ENCODE measurements around the gene ELAC2. TPM values are rescaled to one million over a fixed set of nuclear protein-coding genes. Genes with fewer than 3 reads are reported as not detected.

The ELAC2 gene
- total RNA-seq, 2 experiments from 2014 or later, result 57.4 to 60.2 TPM

- peaks cover 5% of the 10 kb centered on the region for H3K36me3 Mint-ChIP-seq
- no peaks in the 10 kb centered on the region for H3K27me3 Mint-ChIP-seq
- ATAC-seq (ENCODE audit: low read depth), result no peak
- POLR2A ChIA-PET, result no interaction called here
- H3K4me3 Mint-ChIP-seq, result no peak overlapping the region
- no peaks in the 10 kb centered on the region for H3K4me1 Mint-ChIP-seq
- DNase-seq, result no peak
- H3K27ac Mint-ChIP-seq, result no peak overlapping the region
- no peaks in the 10 kb centered on the region for H3K9me3 Mint-ChIP-seq
These were observed 13.5 kb downstream of the ELAC2 start for GRCh38 chr17:13004336-13004735.

DNA sequence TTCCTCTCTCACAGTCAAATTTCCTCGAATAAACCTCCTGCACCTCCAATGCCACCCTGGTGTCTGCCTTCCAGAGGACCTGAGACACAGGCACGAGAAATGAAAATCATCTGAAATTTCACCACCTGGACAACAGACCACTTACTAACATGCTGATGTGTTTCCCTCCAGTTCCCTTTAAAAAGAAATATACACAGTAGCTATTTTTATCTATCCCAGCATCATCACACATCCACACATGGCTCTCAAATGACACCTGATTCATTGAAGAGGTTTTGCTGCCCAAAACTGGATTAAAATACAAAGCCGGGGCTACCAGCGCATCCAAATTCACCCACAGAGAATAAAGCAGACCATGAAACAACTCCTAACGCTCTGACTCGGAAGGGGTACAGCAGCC is 13.9 kb downstream of the ELAC2 start:
- DNase-seq, result no peak
- H3K27ac Mint-ChIP-seq, result no peak overlapping the region
- H3K4me1 Mint-ChIP-seq, result no peaks in the 10 kb centered on the region
- no peak for ATAC-seq (ENCODE audit: low read depth)
- H3K4me3 Mint-ChIP-seq, result no peak overlapping the region
- POLR2A ChIA-PET, result no interaction called here
- H3K27me3 Mint-ChIP-seq, result no peaks in the 10 kb centered on the region
- H3K9me3 Mint-ChIP-seq, result no peaks in the 10 kb centered on the region
- peaks cover 5% of the 10 kb centered on the region for H3K36me3 Mint-ChIP-seq

DNA sequence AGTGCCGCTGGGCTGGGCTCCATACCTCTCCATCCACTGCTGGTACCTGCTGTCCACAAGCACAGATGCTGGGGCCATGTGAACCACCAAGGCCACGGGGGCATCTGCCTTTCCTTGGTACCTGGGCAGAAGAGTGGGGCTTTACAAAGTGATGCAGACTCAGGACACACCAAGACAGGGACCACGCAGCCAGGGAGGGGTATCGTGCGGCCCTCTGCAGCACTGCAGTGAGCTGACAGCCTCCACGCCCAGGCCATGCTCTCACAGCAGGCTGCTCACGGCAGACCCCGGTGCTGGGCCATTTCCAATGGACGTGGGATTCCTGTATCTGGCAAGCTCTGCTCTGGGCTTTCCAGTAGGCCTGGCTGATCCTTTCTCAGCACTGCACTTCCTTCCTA is 14.4 kb downstream of the ELAC2 start:
- POLR2A ChIA-PET, result no interaction called here
- H3K27me3 Mint-ChIP-seq, result no peaks in the 10 kb centered on the region
- H3K9me3 Mint-ChIP-seq, result no peaks in the 10 kb centered on the region
- no peaks in the 10 kb centered on the region for H3K4me1 Mint-ChIP-seq
- H3K36me3 Mint-ChIP-seq, result peaks cover 3% of the 10 kb centered on the region
- DNase-seq (no peak), ATAC-seq (ENCODE audit: low read depth) (no peak)
- H3K4me3 Mint-ChIP-seq, result no peak overlapping the region
- H3K27ac Mint-ChIP-seq, result no peak overlapping the region

GRCh38 chr17:13002761-13003453 is 14.9 kb downstream of the ELAC2 start:
- ATAC-seq (ENCODE audit: low read depth), result no peak
- no peaks in the 10 kb centered on the region for H3K4me1 Mint-ChIP-seq
- POLR2A ChIA-PET, result no interaction called here
- H3K27me3 Mint-ChIP-seq, result no peaks in the 10 kb centered on the region
- H3K4me3 Mint-ChIP-seq, result no peak overlapping the region
- no peaks in the 10 kb centered on the region for H3K9me3 Mint-ChIP-seq
- H3K36me3 Mint-ChIP-seq, result peaks cover 1% of the 10 kb centered on the region
- H3K27ac Mint-ChIP-seq, result no peak overlapping the region
- DNase-seq, result peak; percentile 45

DNA sequence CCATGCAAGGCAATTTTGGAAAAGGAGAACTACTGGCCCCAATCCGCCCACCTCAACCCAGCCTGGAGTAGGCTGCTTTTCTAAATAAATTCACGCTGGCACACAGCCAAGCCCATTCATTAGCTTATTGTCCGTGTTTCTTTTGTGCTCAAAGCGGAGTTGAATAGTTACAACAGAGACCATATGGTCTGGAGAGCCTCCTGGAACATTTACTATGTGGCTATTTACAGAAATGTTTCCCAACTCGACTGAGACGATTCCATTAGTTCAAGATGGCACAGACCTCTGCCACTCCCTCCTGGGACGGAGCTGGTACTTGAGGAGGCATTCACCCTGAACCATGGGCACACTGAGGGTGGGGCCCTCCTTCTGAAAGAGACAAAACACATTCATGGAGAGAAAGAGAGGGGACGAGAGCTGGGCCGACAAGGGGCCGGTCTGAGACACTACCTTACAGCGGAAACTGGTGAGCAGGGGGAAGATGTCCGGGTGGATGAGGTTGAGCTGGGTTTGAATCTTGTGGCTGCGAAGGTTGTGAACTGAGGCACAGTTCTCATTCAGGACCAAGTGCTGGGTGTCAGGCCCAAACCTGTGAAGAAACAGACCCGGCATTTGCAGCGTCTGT is 15.7 kb downstream of the ELAC2 start:
- no peak for ATAC-seq (ENCODE audit: low read depth)
- Mint-ChIP-seq H3K27me3 (no peaks in the 10 kb centered on the region), H3K27ac (no peak overlapping the region), H3K4me3 (no peak overlapping the region), H3K4me1 (no peaks in the 10 kb centered on the region), H3K9me3 (no peaks in the 10 kb centered on the region), H3K36me3 (peaks cover 5% of the 10 kb centered on the region)
- POLR2A ChIA-PET, result no interaction called here
- DNase-seq, result no peak

GRCh38 chr17:13000561-13000960 is 17.3 kb downstream of the ELAC2 start:
- no peak overlapping the region for H3K4me3 Mint-ChIP-seq
- H3K27me3 Mint-ChIP-seq, result no peaks in the 10 kb centered on the region
- ATAC-seq (ENCODE audit: low read depth) (no peak), DNase-seq (no peak)
- POLR2A ChIA-PET, result no interaction called here
- H3K27ac Mint-ChIP-seq, result no peak overlapping the region
- peaks cover 3% of the 10 kb centered on the region for H3K36me3 Mint-ChIP-seq
- no peaks in the 10 kb centered on the region for H3K9me3 Mint-ChIP-seq
- H3K4me1 Mint-ChIP-seq, result no peaks in the 10 kb centered on the region

- H3K27me3 Mint-ChIP-seq, result no peaks in the 10 kb centered on the region
- no peak overlapping the region for H3K27ac Mint-ChIP-seq
- H3K4me3 Mint-ChIP-seq, result no peak overlapping the region
- H3K4me1 Mint-ChIP-seq, result no peaks in the 10 kb centered on the region
- POLR2A ChIA-PET, result no interaction called here
- H3K36me3 Mint-ChIP-seq, result peaks cover 8% of the 10 kb centered on the region
- ATAC-seq (ENCODE audit: low read depth) (no peak), DNase-seq (no peak)
- no peaks in the 10 kb centered on the region for H3K9me3 Mint-ChIP-seq
These were observed 19.0 kb downstream of the ELAC2 start for GRCh38 chr17:12998874-12999273.

DNA sequence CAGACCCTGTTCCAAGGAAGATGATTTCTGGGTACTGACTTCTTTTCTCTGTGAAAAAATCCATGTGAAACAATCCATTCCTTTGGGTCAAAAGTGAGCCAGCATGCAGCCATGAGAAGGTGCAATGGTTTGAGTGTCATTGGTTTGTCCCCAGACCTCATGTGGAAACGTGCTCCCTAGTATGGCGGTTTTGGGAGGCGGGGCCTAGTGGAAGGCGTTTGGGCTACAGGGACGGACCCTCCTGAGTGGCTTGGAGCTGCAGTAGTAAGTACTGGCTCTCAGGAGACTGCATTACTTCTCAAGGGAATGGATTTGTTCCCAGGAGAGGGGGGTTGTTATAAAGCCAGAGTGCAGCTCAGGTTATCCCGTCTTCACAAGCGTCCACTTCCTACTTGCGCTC is 19.4 kb downstream of the ELAC2 start:
- H3K27me3 Mint-ChIP-seq, result no peaks in the 10 kb centered on the region
- no peak for DNase-seq
- no peak overlapping the region for H3K4me3 Mint-ChIP-seq
- POLR2A ChIA-PET, result no interaction called here
- H3K36me3 Mint-ChIP-seq, result peaks cover 8% of the 10 kb centered on the region
- no peak for ATAC-seq (ENCODE audit: low read depth)
- H3K27ac Mint-ChIP-seq, result no peak overlapping the region
- no peaks in the 10 kb centered on the region for H3K9me3 Mint-ChIP-seq
- no peaks in the 10 kb centered on the region for H3K4me1 Mint-ChIP-seq

DNA sequence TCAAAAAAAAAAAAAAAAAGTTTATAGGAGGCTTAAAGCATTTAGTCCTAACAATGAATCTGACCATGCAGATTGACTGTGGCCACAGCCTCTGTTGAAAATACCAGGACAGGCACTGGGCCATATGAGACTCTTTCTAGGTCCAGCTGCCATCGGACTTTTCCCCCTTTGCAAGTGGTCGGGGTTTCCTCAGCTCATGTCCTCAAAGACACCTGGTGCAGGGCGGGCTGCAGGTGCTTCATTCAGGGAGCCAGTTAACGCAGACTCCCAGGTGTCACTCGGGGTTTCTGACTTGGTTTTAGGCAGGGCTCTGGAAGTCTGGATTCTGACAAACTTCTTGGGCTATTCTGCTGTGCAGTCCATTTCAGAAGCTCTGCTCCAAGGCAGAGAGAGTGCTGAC is 20.9 kb downstream of the ELAC2 start:
- Mint-ChIP-seq H3K27me3 (no peaks in the 10 kb centered on the region), H3K36me3 (peaks cover 9% of the 10 kb centered on the region), H3K27ac (no peak overlapping the region), H3K9me3 (no peaks in the 10 kb centered on the region), H3K4me1 (no peaks in the 10 kb centered on the region), H3K4me3 (no peak overlapping the region)
- no peak for DNase-seq
- POLR2A ChIA-PET, result no interaction called here
- ATAC-seq (ENCODE audit: low read depth), result no peak

DNA sequence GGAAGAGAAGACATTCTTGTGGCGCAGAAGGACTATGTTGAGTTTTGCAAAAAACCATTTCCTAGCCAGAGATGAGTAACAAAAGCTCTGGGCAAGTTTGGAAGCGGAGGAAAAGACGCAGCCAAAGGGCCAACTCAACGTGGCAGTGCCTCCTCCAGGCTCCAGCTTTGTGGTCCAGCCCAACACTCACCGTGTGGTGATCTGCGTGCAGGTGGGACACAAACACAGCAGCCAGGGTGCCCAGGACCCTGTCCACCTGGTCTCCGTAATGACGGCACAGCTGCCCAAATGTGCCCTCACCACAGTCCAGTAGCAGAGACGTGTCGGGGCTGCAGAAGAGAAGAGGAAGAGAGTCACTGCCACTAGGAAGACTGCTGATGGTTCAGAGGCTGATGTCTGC is 21.5 kb downstream of the ELAC2 start:
- no peaks in the 10 kb centered on the region for H3K4me1 Mint-ChIP-seq
- no peak overlapping the region for H3K27ac Mint-ChIP-seq
- H3K27me3 Mint-ChIP-seq, result no peaks in the 10 kb centered on the region
- H3K4me3 Mint-ChIP-seq, result no peak overlapping the region
- ATAC-seq (ENCODE audit: low read depth) (no peak), DNase-seq (no peak)
- H3K9me3 Mint-ChIP-seq, result no peaks in the 10 kb centered on the region
- POLR2A ChIA-PET, result interaction anchor here (0.5 kb wide), 1 partner anchor 259 kb away, joined by 5 read pairs; no protein-coding TSS in a partner anchor
- peaks cover 14% of the 10 kb centered on the region for H3K36me3 Mint-ChIP-seq

DNA sequence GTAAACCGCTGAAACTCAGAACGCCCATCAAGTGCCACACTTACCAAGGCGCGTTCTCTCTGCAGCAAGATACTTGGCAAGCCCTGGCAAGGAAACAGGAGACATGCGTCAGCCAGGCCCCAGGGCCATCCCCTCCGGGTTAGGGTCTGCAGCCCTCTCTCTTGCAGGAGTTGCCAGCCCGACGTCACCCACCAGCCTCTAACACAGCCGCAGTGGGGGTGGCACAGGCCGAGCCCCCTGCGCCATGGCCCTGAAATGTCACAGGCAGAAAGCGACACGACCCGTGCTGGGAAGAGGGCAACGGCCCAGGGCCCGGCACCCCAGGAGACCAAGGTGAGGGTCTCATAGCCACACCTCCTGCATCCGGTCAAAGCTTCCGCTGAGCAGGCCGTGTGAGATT is 21.9 kb downstream of the ELAC2 start:
- POLR2A ChIA-PET, result interaction anchor here (0.5 kb wide), 1 partner anchor 259 kb away, joined by 5 read pairs; no protein-coding TSS in a partner anchor
- ATAC-seq (ENCODE audit: low read depth), result no peak
- H3K4me3 Mint-ChIP-seq, result no peak overlapping the region
- H3K27me3 Mint-ChIP-seq, result no peaks in the 10 kb centered on the region
- H3K27ac Mint-ChIP-seq, result no peak overlapping the region
- H3K36me3 Mint-ChIP-seq, result peaks cover 16% of the 10 kb centered on the region
- DNase-seq, result no peak
- H3K9me3 Mint-ChIP-seq, result no peaks in the 10 kb centered on the region
- no peaks in the 10 kb centered on the region for H3K4me1 Mint-ChIP-seq

DNA sequence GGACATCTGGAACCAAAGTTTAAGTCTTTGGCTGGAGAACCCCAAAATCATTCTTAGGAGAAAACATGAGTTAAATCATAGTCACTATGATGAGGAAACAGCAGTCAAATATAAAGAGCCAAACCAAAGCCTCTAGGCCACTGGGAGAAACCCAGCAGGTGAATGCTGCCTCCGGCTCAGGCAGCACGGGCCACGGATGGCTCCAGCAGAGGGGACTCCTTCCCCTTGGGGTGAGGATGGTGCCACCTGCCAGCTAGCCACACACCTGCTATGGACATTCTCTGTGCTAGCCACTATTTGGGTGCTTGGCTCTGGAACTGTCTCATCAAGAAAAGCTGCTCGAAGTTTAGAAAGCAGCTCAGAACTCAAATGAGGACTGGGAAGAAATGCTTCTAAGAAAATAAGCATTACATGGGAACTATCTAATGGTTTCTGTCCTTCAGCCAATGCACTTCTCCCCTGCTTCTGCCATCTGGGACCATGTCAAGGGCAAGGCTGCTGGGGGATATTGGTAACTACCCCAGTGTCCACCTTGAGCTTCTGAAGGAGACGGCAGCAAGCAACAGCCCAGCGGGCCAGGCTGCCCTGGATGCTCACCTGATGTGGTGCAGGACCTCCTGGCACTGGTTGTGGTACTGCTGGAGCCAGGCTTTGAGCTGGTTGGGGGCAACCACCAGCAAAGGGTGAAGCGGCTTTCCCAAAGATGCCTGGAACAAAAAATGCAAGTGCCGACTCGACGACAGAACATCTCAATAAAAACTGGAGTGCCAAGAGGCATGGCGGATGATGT is 22.5 kb downstream of the ELAC2 start:
- H3K27me3 Mint-ChIP-seq, result no peaks in the 10 kb centered on the region
- H3K27ac Mint-ChIP-seq, result no peak overlapping the region
- DNase-seq, result no peak
- H3K9me3 Mint-ChIP-seq, result no peaks in the 10 kb centered on the region
- no peak overlapping the region for H3K4me3 Mint-ChIP-seq
- peaks cover 17% of the 10 kb centered on the region for H3K36me3 Mint-ChIP-seq
- H3K4me1 Mint-ChIP-seq, result no peaks in the 10 kb centered on the region
- POLR2A ChIA-PET, result no interaction called here
- ATAC-seq (ENCODE audit: low read depth), result no peak

DNA sequence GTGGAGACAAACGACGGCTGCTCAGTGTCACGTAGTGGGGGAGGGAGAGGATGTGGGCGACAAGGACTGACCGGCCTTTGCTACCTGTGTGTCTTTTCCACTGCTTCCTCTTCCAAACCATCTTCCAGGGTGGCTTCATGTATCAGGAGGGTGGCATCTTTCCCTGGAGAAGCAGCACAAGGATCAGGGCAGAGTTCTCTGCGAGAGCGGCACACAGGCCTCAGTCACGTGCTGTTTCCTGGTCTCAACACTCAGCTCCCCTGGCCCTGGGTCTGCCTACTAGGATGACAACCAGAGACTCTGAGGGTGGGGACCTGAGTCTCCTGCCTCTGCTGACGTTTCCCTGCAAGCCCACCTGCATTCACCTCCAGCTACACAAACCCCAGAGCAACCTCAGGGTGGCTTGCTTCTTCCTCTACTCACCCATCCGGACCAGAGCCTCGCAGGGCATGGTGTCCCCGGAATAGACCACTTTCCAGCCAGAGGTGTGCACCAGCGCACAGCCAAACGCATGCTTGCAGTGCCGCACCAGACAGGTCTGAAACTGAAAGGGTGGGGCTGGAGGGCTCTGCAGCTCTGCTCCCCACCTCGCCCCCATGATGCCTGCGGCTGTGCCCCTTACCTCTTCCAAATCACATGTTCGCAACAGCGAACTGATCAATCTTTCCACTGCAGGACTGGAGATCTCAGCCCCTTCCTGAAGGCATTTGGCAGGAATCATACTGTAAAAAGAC is 23.3 kb downstream of the ELAC2 start:
- no peak for DNase-seq

More for the DNA sequence above, 23.3 kb downstream of the ELAC2 start:
- H3K27me3 Mint-ChIP-seq, result no peaks in the 10 kb centered on the region
- H3K9me3 Mint-ChIP-seq, result no peaks in the 10 kb centered on the region
- no peak overlapping the region for H3K27ac Mint-ChIP-seq
- POLR2A ChIA-PET, result no interaction called here
- H3K36me3 Mint-ChIP-seq, result peaks cover 21% of the 10 kb centered on the region
- ATAC-seq (ENCODE audit: low read depth), result no peak
- no peak overlapping the region for H3K4me3 Mint-ChIP-seq
- no peaks in the 10 kb centered on the region for H3K4me1 Mint-ChIP-seq

Data from activated naive CD8-positive, alpha-beta T cell treated with anti-CD3 and anti-CD28 coated beads, Interleukin-2, amount 10 ng/mL, durations not matched to agents 7 days and 5 days (primary cell).